Stimulated activated CD8-positive, alpha-beta memory T cell treated with anti-CD3 and anti-CD28 coated beads, Interleukin-7, amount 100 ng/mL, for 1 hour (primary cell): Measurements from ENCODE around the gene C1QTNF5.

Experiments used
- DNase-seq, 2 donors: peaks; one replicate each; pipeline ENCODE4 v3.0.0-alpha.2; 2020; ENCODE audit warnings: low read depth in 2 of 2

Gene C1QTNF5

GRCh38 chr11:119318240-119319135 is 22.2 kb downstream of the C1QTNF5 start:
- no peak for DNase-seq

DNA sequence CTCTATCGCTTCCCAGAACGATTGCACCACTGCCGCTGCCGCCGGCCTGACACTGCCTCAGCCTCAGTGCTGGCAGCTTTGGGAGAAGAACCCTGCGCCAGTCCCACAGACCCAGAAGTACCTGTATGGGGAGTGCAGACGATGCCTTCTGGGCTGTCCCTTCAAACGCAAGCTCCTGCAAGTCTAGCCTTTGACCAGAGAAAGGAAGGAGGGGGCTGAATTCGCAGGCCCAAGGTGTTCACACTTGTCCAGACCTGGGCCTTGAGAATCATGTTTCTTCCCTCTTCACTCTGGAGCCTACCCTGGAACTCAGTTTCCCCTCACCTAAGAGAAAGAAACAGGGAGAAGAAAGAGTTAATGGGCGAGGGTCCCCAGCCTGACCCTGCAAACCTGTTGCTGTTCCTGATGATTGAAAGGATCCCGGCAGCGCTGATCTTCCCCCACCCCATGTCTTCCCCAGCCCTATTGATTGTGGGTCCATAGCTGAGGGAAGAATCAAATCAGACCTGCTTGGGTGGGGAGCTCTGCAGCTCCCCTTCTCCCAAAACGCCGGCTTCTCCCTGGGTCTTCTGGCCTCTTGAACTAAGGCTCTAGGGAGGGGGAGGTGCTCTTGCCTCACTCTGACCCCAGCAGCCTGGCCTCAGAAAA is 23.0 kb downstream of the C1QTNF5 start:
- no peak for DNase-seq

DNA sequence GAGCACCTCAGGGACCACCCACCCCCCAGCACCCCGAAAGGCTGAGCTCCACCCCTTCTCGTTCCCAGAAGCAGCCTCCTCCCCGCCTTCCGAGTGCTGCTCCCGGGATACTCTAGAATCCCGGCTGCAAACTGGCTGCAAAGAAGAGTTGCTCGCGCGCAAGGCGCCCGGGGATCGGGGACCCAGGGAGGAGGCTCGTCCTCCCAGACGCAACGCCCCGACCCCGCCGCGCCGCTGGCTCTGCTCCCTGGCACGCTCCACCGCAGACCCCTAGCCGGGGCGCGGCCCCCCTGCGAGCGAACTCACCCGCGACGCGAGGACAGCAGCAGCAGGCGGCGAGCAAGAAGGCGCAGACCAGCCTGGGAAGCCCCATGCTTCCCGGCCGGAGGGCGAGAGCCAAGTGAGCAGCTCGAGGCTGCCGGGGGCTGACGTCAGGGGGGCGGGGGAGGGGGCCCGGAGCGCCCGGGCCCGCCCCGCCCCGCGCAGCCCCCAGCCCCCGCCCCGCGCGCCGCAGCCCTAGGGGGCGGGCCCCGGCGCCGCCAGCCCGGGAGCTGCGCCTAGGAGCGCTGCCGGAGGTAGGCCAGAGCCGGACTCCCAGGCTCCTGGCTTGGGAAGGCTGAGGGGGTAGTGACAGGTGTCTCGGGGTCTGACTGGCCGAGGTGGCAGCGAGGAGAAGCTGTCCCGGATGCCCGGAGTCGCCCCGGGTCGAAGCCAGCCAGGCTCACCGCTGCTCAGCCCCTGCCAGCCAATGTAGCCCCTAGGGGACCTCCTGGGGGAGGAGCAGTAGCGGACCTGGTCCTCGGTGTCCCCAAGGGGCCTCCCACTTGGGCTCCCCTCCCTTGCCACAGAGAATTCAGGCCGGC is 23.7 kb downstream of the C1QTNF5 start, which contains the start of gene MCAM:
Gene MCAM (minus strand): TSS at position 402 of the 863 bp plus-strand sequence. CDS start 29 bp downstream, at position 373.
- no peak for DNase-seq

DNA sequence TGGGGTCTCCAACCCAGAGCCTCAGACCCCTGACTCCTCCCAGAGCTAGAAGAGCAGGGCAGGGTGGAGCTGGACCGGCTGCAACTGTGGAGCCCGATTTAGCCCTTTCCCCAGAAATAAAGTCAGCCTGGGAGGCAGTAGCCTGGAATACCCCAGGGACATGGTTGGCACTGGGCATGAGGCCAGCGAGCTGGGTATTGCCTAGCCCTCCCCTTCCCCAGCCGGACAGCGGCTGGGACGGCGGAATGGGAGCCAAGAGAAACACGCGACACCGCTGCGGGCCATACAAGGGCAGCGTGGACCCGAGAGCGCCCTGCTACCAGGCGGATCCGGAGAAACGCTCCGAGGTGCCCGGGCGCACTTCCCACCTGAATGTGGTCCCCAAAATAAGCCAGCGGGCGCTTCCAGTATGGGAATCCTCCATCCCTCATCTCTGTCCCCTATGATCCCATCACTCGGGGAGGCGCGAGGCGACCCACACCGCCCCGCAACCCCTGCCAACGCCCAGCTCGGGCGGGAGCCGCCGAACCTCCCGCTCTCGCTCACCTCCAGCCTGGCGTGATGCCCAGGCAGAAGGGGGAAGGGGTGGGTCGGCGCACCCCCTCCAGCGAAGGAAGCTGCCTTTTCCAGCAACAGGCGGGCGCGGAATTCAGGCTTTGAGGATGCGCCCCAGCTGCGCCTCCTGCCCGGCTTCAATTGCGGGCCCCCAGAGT is 24.5 kb downstream of the C1QTNF5 start:
- no peak for DNase-seq

GRCh38 chr11:119315131-119316015 is 25.3 kb downstream of the C1QTNF5 start:
- no peak for DNase-seq

GRCh38 chr11:119314726-119315125 is 26.0 kb downstream of the C1QTNF5 start:
- no peak for DNase-seq

DNA sequence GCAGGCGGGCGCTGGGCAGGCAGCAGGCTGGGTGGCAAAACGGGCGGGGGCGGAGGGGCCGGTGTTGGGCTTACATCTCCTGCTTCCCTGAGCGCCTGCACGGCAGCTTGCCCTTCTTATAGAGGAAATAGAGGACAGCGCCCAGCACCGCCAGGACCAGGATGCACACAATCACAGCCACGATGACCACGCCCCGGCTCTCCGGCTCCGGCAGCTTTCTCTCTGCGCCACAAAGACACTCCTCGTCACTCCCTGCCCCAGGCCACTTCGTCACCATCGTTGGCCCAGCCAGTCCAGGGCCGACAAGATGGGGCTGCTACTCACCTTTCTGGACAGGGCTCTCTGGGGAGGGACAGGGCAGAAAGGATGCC is 30.0 kb downstream of the C1QTNF5 start:
- no peak for DNase-seq

GRCh38 chr11:119309953-119310681 is 30.6 kb downstream of the C1QTNF5 start:
- no peak for DNase-seq

DNA sequence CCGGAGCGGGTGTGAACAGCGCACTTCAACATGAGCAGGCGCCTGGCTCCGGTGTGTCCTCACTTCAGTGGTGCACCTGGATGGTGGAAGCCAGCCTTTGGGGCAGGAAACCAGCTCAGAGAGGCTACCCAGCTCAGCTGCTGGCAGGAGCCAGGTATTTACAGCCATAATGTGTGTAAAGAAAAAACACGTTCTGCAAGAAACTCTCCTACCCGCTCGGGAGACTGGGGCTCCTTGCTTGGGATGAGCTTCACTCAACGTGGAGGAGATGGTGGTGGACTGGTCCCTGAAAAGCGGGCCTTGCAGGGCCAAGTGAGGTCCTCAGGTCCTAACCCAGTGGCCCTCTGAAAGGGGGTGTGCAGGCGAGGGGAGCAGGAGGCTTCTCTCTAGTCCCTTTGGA is 31.3 kb downstream of the C1QTNF5 start:
- no peak for DNase-seq

DNA sequence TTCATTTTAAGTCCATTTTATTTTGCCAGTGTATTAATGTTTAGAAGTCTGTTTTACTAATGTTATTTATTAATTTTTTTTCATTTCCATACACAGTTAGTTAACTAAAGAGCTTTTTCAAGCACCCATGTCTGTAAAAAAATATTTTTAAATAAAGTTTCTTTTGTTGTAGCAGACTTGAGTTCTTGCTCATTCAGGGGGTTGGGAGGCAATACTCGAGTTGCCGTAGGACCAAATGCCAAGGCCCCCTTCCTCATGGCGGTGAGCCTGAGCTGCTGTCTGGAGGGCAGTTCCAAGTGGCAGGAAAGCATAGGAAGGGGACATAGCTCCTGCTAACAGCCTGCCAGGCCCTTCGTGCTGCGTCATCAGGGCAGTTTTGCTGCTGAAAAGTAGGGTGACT is 32.7 kb downstream of the C1QTNF5 start:
- DNase-seq = no peak

GRCh38 chr11:119307219-119307618 is 33.5 kb downstream of the C1QTNF5 start:
- DNase-seq = no peak

- DNase-seq = no peak
These were observed 34.3 kb downstream of the C1QTNF5 start for GRCh38 chr11:119306373-119306890.

DNA sequence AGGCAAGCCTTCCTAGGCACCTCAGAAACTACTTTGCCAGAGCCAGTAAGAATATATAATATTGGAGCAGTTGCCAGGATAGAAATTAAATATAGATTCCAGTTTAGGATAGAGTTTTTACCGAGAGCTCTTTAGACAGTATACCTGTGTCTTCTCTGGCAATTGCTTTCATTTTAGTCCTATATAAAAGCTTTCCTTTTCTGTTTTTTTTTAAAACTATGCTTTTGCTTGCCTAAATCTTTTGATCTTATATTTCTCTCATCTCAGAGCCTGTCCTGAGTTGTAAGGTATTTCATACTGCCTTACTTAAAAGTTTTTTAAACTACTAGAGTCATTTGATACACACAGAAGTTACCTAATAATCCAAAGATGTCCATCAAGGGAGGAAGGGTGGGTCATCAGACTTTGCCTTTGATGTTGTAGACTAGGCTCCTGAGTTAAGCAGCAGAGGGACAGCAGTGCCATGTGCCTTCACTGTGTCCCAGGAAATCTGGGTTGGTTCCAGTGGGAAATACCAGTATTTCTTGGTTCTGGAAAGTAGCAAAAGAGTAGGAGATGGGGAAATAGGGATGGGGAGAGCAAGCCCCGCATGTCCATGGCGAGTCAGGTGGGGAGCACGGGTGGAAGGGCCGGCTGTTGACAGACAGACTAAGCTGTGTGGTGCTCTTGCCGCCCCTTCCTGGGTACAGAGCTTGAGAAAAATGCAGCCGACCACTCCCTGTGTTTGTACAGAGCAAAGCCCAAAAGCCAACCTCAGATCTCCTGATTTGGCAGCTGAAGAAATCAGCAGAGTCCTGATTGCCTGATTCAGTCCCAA is 34.9 kb downstream of the C1QTNF5 start:
- DNase-seq = no peak

GRCh38 chr11:119303227-119303718 is 37.4 kb downstream of the C1QTNF5 start:
- no peak for DNase-seq

- DNase-seq = no peak
These were observed 40.3 kb downstream of the C1QTNF5 start for GRCh38 chr11:119300198-119300964.

GRCh38 chr11:119299416-119299815 is 41.3 kb downstream of the C1QTNF5 start:
- no peak for DNase-seq

- DNase-seq = no peak
These were observed 42.0 kb downstream of the C1QTNF5 start for GRCh38 chr11:119298726-119299125.

GRCh38 chr11:119297938-119298337 is 42.7 kb downstream of the C1QTNF5 start:
- DNase-seq = no peak
